ENCODE results near the gene NIPAL1. TPM values are rescaled to one million over a fixed set of nuclear protein-coding genes. Genes with fewer than 3 reads are reported as not detected.
A peak's percentile ranks its signal among the peaks of the same experiment; 100 is the strongest.

The NIPAL1 gene
- total RNA-seq, 1 donor from 2014 or later = 4.3 TPM

DNA sequence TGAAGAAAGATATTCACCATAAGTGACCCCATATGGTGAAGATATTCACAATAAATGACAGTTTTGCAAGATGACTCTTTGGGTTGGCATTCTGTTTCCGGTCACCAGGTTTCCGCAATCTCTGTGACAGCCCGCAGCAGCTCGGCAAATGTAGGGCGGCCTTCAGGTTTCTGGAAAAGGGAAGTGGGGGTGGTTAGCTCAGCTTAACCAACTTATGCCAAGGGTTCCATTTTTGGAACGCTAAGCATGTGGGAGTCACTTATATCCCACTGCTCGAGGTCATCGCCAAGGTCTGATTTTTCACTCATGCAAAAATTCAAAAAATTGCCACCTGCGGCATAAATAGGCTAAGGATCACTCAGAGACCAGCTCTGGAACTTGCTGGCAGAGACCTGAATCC is 51.0 kb downstream of the NIPAL1 start:
- Histone ChIP-seq H3K36me3 (ENCODE audit: control insufficient read depth, insufficient read depth, low read length) (no peaks in the 10 kb centered on the region), H3K4me3 (ENCODE audit: low read depth, low read length) (no peak overlapping the region), H3K27me3 (ENCODE audit: control insufficient read depth, insufficient read depth, low read length) (no peaks in the 10 kb centered on the region)
- DNase-seq (ENCODE audit: low read depth) = no peak
- TF ChIP-seq, protein P1, sequence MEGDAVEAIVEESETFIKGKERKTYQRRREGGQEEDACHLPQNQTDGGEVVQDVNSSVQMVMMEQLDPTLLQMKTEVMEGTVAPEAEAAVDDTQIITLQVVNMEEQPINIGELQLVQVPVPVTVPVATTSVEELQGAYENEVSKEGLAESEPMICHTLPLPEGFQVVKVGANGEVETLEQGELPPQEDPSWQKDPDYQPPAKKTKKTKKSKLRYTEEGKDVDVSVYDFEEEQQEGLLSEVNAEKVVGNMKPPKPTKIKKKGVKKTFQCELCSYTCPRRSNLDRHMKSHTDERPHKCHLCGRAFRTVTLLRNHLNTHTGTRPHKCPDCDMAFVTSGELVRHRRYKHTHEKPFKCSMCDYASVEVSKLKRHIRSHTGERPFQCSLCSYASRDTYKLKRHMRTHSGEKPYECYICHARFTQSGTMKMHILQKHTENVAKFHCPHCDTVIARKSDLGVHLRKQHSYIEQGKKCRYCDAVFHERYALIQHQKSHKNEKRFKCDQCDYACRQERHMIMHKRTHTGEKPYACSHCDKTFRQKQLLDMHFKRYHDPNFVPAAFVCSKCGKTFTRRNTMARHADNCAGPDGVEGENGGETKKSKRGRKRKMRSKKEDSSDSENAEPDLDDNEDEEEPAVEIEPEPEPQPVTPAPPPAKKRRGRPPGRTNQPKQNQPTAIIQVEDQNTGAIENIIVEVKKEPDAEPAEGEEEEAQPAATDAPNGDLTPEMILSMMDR (IDR thresholded peaks at IDR 0.05; ENCODE audit: insufficient read depth, low read length, poor library complexity, severe bottlenecking) = no peak

- Histone ChIP-seq H3K27me3 (ENCODE audit: control insufficient read depth, insufficient read depth, low read length) (no peaks in the 10 kb centered on the region), H3K36me3 (ENCODE audit: control insufficient read depth, insufficient read depth, low read length) (no peaks in the 10 kb centered on the region), H3K4me3 (ENCODE audit: low read depth, low read length) (no peak overlapping the region)
- no peak for DNase-seq (ENCODE audit: low read depth)
- TF ChIP-seq, protein P1 (IDR thresholded peaks at IDR 0.05; ENCODE audit: insufficient read depth, low read length, poor library complexity, severe bottlenecking) = no peak
These were observed 51.6 kb downstream of the NIPAL1 start for GRCh38 chr4:48068182-48068581.

DNA sequence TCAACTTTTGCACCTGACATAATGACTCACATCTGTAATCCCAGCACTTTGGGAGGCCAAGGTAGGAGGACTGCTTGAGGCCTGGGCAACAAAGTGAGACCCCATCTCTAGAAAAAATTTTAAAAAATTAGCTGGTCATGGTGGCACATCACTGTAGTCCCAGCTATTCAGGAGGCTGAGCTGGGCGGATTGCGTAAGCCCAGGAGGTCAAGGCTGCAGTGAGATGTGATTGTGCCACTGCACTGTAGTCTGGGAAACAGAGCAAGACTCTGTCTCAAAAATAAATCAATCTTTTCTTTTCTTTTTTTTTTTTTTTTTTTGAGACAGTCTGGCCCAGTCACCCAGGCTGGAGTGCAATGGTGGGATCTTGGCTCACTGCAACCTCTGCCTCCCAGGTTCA is 52.5 kb downstream of the NIPAL1 start:
- no peak for DNase-seq (ENCODE audit: low read depth)
- Histone ChIP-seq H3K4me3 (ENCODE audit: low read depth, low read length) (no peak overlapping the region), H3K27me3 (ENCODE audit: control insufficient read depth, insufficient read depth, low read length) (no peaks in the 10 kb centered on the region)

GRCh38 chr4:48071191-48071590 is 54.6 kb downstream of the NIPAL1 start:
- H3K27me3 ChIP-seq (ENCODE audit: control insufficient read depth, insufficient read depth, low read length) = no peaks in the 10 kb centered on the region
- no peaks in the 10 kb centered on the region for H3K36me3 ChIP-seq (ENCODE audit: control insufficient read depth, insufficient read depth, low read length)
- DNase-seq (ENCODE audit: low read depth) = peak; percentile 61
- TF ChIP-seq, protein P1 (IDR thresholded peaks at IDR 0.05; ENCODE audit: insufficient read depth, low read length, poor library complexity, severe bottlenecking) = no peak
- no peak overlapping the region for H3K4me3 ChIP-seq (ENCODE audit: low read depth, low read length)

More for the DNA sequence above, 52.5 kb downstream of the NIPAL1 start:
- no peaks in the 10 kb centered on the region for H3K36me3 ChIP-seq (ENCODE audit: control insufficient read depth, insufficient read depth, low read length)
- TF ChIP-seq, protein P1 (IDR thresholded peaks at IDR 0.05; ENCODE audit: insufficient read depth, low read length, poor library complexity, severe bottlenecking) = no peak

GRCh38 chr4:48073567-48074103 is 57.1 kb downstream of the NIPAL1 start:
- TF ChIP-seq, protein P1 (IDR thresholded peaks at IDR 0.05; ENCODE audit: insufficient read depth, low read length, poor library complexity, severe bottlenecking) = no peak
- no peak for DNase-seq (ENCODE audit: low read depth)
- H3K4me3 ChIP-seq (ENCODE audit: low read depth, low read length) = no peak overlapping the region
- no peaks in the 10 kb centered on the region for H3K36me3 ChIP-seq (ENCODE audit: control insufficient read depth, insufficient read depth, low read length)
- no peaks in the 10 kb centered on the region for H3K27me3 ChIP-seq (ENCODE audit: control insufficient read depth, insufficient read depth, low read length)

DNA sequence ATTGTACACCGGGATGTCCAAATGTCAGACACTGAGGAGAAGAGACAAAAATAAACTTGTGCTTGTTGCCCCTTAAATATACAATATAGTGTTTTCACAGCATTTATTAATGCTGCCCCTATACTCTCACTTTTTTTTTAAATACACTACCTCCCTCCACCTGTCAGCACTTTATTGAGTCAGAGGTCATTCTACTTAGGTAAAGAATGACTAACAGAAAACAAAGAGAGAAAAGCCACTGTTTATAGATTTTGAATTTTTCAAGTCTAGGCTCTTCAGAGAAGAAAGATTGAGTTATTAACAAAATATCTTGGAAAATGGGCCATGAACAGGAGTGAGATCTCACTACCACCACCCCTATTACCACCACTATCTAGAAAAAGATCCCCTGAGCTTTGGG is 58.1 kb downstream of the NIPAL1 start:
- DNase-seq (ENCODE audit: low read depth) = no peak
- Histone ChIP-seq H3K4me3 (ENCODE audit: low read depth, low read length) (no peak overlapping the region), H3K27me3 (ENCODE audit: control insufficient read depth, insufficient read depth, low read length) (no peaks in the 10 kb centered on the region), H3K36me3 (ENCODE audit: control insufficient read depth, insufficient read depth, low read length) (no peaks in the 10 kb centered on the region)
- TF ChIP-seq, protein P1 (IDR thresholded peaks at IDR 0.05; ENCODE audit: insufficient read depth, low read length, poor library complexity, severe bottlenecking) = no peak

All from kidney epithelial cell (primary cell).